KMS-11 (cell line): ENCODE data around the gene OR2C1.
A peak's percentile ranks its signal among the peaks of the same experiment; 100 is the strongest.

Experiments
- H2AFZ ChIP-seq: fragments of 200-600 bp; sonication (generic); 2 replicates; pipeline ENCODE4 v1.6.1; 2016; ENCODE audit warnings: antibody characterized with exemption, mixed run types, low read depth
- H3K27ac ChIP-seq: fragments of 200-600 bp; sonication (generic); 2 replicates; pipeline ENCODE4 v1.6.1; 2016; ENCODE audit warnings: mild to moderate bottlenecking, mixed run types
- H3K27me3 ChIP-seq: fragments of 200-600 bp; sonication (generic); 2 replicates; pipeline ENCODE4 v1.6.1; 2017; ENCODE audit warnings: mild to moderate bottlenecking, low read depth, mixed run types, moderate library complexity; ENCODE audit not compliant: insufficient read depth
- H3K36me3 ChIP-seq: fragments of 200-600 bp; sonication (generic); 2 replicates; pipeline ENCODE4 v1.6.1; 2017; ENCODE audit warnings: mild to moderate bottlenecking, mixed run types; ENCODE audit not compliant: insufficient read depth
- H3K4me1 ChIP-seq: fragments of 200-600 bp; sonication (generic); 2 replicates; pipeline ENCODE4 v1.6.1; 2016; ENCODE audit warnings: mild to moderate bottlenecking, low read depth, mixed run types; ENCODE audit not compliant: poor library complexity, severe bottlenecking
- H3K4me2 ChIP-seq: fragments of 200-600 bp; sonication (generic); 2 replicates; pipeline ENCODE4 v1.7.0; 2016; ENCODE audit warnings: mild to moderate bottlenecking, mixed run types
- H3K4me3 ChIP-seq: fragments of 200-600 bp; sonication (generic); IDR thresholded peaks from 2 replicates; pipeline ENCODE4 v1.6.1; 2017; ENCODE audit warnings: low read depth, low read length, mixed read lengths; ENCODE audit not compliant: insufficient read depth
- H3K79me2 ChIP-seq: fragments of 200-600 bp; sonication (generic); 2 replicates; pipeline ENCODE4 v1.6.1; 2016; ENCODE audit warnings: low read depth, mixed run types; ENCODE audit not compliant: insufficient read depth
- H3K9ac ChIP-seq: fragments of 200-600 bp; sonication (generic); 2 replicates; pipeline ENCODE4 v1.6.1; 2016; ENCODE audit warnings: mild to moderate bottlenecking, mixed run types
- H4K20me1 ChIP-seq: fragments of 200-600 bp; sonication (generic); 2 replicates; pipeline ENCODE4 v1.6.1; 2016; ENCODE audit warnings: mild to moderate bottlenecking, mixed run types; ENCODE audit not compliant: insufficient read depth
- TF ChIP-seq, protein P1 (sequence below): fragments of 200-600 bp; sonication (generic); conservative IDR thresholded peaks from 2 replicates; pipeline ENCODE4 v1.6.1; 2017; ENCODE audit warnings: low read depth, mild to moderate bottlenecking, antibody characterized with exemption, low read length, moderate library complexity, mixed read lengths

OR2C1 gene

DNA sequence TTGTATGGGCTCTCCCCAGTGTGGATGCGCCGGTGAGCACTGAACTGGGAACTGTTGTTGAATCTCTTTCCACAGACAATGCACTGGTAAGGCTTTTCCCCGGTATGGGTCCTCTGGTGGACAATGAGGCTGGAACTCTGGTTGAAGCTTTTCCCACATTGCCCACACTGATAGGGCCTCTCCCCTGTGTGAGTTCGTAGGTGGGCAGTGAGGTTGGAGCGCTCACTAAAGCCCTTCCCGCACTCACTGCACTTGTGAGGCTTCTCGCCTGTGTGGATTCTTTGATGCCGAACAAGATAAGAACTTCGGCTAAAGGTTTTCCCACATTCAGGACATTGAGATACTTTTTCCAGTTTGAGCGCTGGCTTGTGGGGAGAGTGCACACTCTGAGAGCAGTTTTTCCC is 27.4 kb downstream of the OR2C1 start:
- H3K79me2 ChIP-seq: no peaks in the 10 kb centered on the region
- H3K4me2 ChIP-seq: no peak overlapping the region
- H3K4me3 ChIP-seq: no peak overlapping the region
- H3K27ac ChIP-seq: no peak overlapping the region
- TF ChIP-seq, protein P1, sequence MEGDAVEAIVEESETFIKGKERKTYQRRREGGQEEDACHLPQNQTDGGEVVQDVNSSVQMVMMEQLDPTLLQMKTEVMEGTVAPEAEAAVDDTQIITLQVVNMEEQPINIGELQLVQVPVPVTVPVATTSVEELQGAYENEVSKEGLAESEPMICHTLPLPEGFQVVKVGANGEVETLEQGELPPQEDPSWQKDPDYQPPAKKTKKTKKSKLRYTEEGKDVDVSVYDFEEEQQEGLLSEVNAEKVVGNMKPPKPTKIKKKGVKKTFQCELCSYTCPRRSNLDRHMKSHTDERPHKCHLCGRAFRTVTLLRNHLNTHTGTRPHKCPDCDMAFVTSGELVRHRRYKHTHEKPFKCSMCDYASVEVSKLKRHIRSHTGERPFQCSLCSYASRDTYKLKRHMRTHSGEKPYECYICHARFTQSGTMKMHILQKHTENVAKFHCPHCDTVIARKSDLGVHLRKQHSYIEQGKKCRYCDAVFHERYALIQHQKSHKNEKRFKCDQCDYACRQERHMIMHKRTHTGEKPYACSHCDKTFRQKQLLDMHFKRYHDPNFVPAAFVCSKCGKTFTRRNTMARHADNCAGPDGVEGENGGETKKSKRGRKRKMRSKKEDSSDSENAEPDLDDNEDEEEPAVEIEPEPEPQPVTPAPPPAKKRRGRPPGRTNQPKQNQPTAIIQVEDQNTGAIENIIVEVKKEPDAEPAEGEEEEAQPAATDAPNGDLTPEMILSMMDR: no peak
- no peak overlapping the region for H2AFZ ChIP-seq
- H3K27me3 ChIP-seq: no peaks in the 10 kb centered on the region
- H3K9ac ChIP-seq: no peak overlapping the region
- H3K36me3 ChIP-seq: peaks cover 23% of the 10 kb centered on the region; the same call in 1 of the 2 replicates
- H3K4me1 ChIP-seq: no peaks in the 10 kb centered on the region
- H4K20me1 ChIP-seq: no peaks in the 10 kb centered on the region

DNA sequence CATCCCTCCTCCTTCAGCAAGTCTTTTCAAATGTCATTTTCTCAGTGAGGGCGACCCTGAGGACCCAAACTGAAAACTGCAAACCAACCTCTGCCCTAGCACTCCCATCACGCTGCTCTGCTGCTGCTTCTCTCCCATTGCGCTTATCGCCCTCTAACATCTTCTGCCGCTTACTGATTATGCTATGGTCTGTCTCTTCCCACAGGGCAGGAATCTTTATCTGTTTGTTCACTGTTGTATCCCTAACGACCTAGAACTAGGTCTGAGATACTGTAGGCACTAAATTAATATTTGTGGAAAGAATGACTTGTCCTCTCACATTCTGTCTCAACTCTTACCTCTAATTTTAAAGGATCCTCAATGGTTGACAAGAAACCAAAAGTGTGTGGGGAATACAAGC is 32.6 kb downstream of the OR2C1 start:
- Histone ChIP-seq H3K4me3 (no peak overlapping the region), H3K4me1 (no peaks in the 10 kb centered on the region), H3K27me3 (no peaks in the 10 kb centered on the region), H3K9ac (no peak overlapping the region), H3K36me3 (peaks cover 15% of the 10 kb centered on the region; the same call in 1 of the 2 replicates), H3K27ac (no peak overlapping the region), H2AFZ (no peak overlapping the region), H3K4me2 (no peak overlapping the region), H4K20me1 (no peaks in the 10 kb centered on the region), H3K79me2 (no peaks in the 10 kb centered on the region; the same call in 1 of the 2 replicates)
- TF ChIP-seq, protein P1: no peak

DNA sequence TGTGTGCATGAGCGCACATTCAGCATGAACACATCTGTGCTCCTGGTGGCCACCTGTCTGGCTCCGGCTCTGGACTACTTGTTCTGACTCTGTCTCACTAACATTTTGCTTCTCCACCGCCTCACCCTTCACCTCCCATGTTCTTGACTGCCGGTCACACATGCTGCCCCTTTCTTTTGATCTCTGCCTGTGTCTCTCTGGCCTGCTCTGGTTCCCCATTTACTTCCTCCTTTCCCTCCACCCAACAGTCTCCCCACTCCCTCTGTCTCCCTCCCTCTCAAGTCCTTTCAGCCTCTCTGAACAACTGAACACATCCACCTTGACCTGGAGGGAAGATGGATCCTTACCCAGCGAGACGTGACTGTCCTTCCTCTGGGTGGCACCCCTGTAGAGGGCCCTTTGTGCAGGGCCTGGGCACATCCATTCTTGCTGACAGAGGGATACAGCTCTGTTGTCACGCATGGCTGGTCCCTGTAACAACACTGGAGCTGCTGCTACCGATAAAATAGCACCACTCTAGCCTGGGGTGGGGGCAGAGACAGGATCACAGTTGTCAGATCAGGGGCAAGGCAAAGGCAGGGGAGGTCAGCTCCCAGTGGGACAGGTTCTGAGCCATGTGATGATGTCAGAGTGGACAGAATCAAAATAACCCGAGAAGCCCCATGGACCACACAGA is 34.1 kb downstream of the OR2C1 start:
- no peaks in the 10 kb centered on the region for H3K27me3 ChIP-seq
- no peak overlapping the region for H3K4me3 ChIP-seq
- H4K20me1 ChIP-seq: no peaks in the 10 kb centered on the region
- no peaks in the 10 kb centered on the region; the same call in 1 of the 2 replicates for H3K79me2 ChIP-seq
- TF ChIP-seq, protein P1: no peak
- H3K4me2 ChIP-seq: no peak overlapping the region
- peaks cover 13% of the 10 kb centered on the region; the same call in 1 of the 2 replicates for H3K36me3 ChIP-seq
- H3K4me1 ChIP-seq: no peaks in the 10 kb centered on the region
- H2AFZ ChIP-seq: no peak overlapping the region
- H3K9ac ChIP-seq: no peak overlapping the region
- H3K27ac ChIP-seq: no peak overlapping the region

DNA sequence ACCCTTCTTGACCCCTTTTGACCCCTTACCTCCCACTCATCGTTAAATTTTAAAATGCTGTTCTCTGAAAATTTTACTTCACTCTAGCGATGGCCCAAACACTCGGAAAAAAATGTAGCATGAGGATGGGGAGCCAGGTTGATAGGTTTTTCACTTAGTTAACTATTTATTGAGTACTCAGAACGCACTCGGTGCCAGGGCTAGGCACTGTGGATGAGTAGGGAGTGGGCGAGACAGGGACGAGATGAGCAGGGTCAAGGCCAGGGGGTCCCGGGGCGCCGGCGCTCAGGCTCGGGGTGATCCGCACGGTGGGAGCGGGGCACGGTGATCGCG is 44.7 kb downstream of the OR2C1 start:
- Histone ChIP-seq H2AFZ (peak overlapping the region; percentile 87), H3K79me2 (peaks cover 32% of the 10 kb centered on the region), H3K36me3 (peaks cover 30% of the 10 kb centered on the region; the same call in 1 of the 2 replicates), H3K4me2 (peak overlapping the region; percentile 84), H4K20me1 (no peaks in the 10 kb centered on the region), H3K27me3 (no peaks in the 10 kb centered on the region), H3K4me1 (peaks cover 14% of the 10 kb centered on the region), H3K4me3 (no peak overlapping the region), H3K9ac (peak overlapping the region; percentile 59), H3K27ac (peak overlapping the region; percentile 34; the same call in 1 of the 2 replicates)
- TF ChIP-seq, protein P1: no peak
